K562 (cell line): ENCODE results near the gene PRKAR1B. TPM values are rescaled to one million over a fixed set of nuclear protein-coding genes. Genes with fewer than 3 reads are reported as not detected.

Experiments
- CBFA2T2 ChIP-seq: fragments of 450-650 bp; conservative IDR thresholded peaks from 2 replicates; pipeline ENCODE4 v1.6.1; 2017; ENCODE audit warnings: mild to moderate bottlenecking
- EGR1 ChIP-seq: fragments of 450-650 bp; conservative IDR thresholded peaks from 2 replicates; pipeline ENCODE4 v1.6.1; 2017; ENCODE audit warnings: mild to moderate bottlenecking
- LCOR ChIP-seq: sonication (generic); formaldehyde crosslinking; IDR thresholded peaks from 2 replicates; pipeline ENCODE4 v1.8.0; 2022; ENCODE audit warnings: mild to moderate bottlenecking, missing genetic modification reagents
- NFRKB ChIP-seq: fragments of 450-650 bp; IDR thresholded peaks from 2 replicates; pipeline ENCODE4 v1.6.1; 2016; ENCODE audit warnings: low read depth
- POLR2A ChIP-seq: fragments of 450-650 bp; conservative IDR thresholded peaks from 2 replicates; pipeline ENCODE4 v1.6.1; 2016
- POU5F1 ChIP-seq: fragments of 150-350 bp; IDR thresholded peaks from 2 replicates; pipeline ENCODE4 v1.6.1; 2014; ENCODE audit warnings: borderline replicate concordance, low read length, low read depth, mild to moderate bottlenecking; ENCODE audit not compliant: partially characterized antibody
- SIN3A ChIP-seq, 2 experiments: fragments of 150-350 bp in 1 of 2; IDR thresholded peaks; 2 replicates each; pipeline ENCODE4 v1.6.1; 2011 to 2016; ENCODE audit warnings: borderline replicate concordance in 2 of 2, low read depth in 2 of 2, low read length in 2 of 2, mild to moderate bottlenecking in 2 of 2, moderate library complexity in 2 of 2; ENCODE audit not compliant: control insufficient read depth in 1 of 2
- STAG1 ChIP-seq: sonication (generic); formaldehyde crosslinking; IDR thresholded peaks from 2 replicates; pipeline ENCODE4 v1.5.0; 2020; ENCODE audit warnings: missing genetic modification reagents, borderline replicate concordance
- TAL1 ChIP-seq: fragments of 450-650 bp; IDR thresholded peaks from 2 replicates; pipeline ENCODE4 v1.6.1; 2016; ENCODE audit warnings: mild to moderate bottlenecking
- ZNF263 ChIP-seq: sonication (generic); formaldehyde crosslinking; IDR thresholded peaks from 2 replicates; pipeline ENCODE4 v1.8.0; 2022; ENCODE audit warnings: mild to moderate bottlenecking, missing genetic modification reagents, borderline replicate concordance
- ZNF282 ChIP-seq: sonication (generic); formaldehyde crosslinking; IDR thresholded peaks from 2 replicates; pipeline ENCODE4 v1.8.1; 2023; ENCODE audit warnings: missing genetic modification reagents
- polyA plus RNA-seq, 8 experiments: library from polyadenylated mRNA; depleted of rRNA in 4 of 8; stranded (reverse) in 5 of 8; unstranded in 3 of 8; fragments of >200 nt; fragmentation: Nextera tagmentation in 2 of 8; fragmentation: Illumina TruSeq in 1 of 8; extraction: Ambion mirVana in 2 of 8; extraction: Trizol in 1 of 8; gene quantifications; 2 replicates each; pipeline versions ENCODE4 v1.2.1 to v1.2.3, GENCODE V29; 2011 to 2014; ENCODE audit warnings: inconsistent platforms in 1 of 8, missing spikeins in 1 of 8
- total RNA-seq, 7 experiments: library from RNA; depleted of rRNA in 6 of 7; stranded (reverse); fragments of >200 nt in 6 of 7; fragmentation: Illumina TruSeq in 2 of 7; extraction: Trizol in 2 of 7; gene quantifications; 2 replicates each; pipeline versions ENCODE4 v1.2.1 to v1.2.3, GENCODE V29; 2011 to 2021; ENCODE audit warnings: low replicate concordance in 1 of 7
- TF ChIP-seq, protein P1 (sequence below): fragments of 450-650 bp; formaldehyde crosslinking; IDR thresholded peaks from 2 replicates; pipeline ENCODE4 v1.4.0; 2020; ENCODE audit warnings: mild to moderate bottlenecking
- TF ChIP-seq, protein P2 (sequence below): sonication (generic); formaldehyde crosslinking; IDR thresholded peaks from 2 replicates; pipeline ENCODE4 v1.9.0; 2022; ENCODE audit warnings: mild to moderate bottlenecking, missing genetic modification reagents
- TF ChIP-seq, protein P3 (sequence below): sonication (generic); formaldehyde crosslinking; IDR thresholded peaks from 2 replicates; pipeline ENCODE4 v1.8.0; 2022; ENCODE audit warnings: missing genetic modification reagents, mild to moderate bottlenecking, moderate library complexity, borderline replicate concordance

Gene PRKAR1B
- total and polyA plus RNA-seq, 9 of the 15 experiments (the other 6 are each of a cell fraction or from before 2014, with no cell fraction given) = 0.99 to 30.5 (median 12.7) TPM

GRCh38 chr7:698515-699475 is 28.3 kb downstream of the PRKAR1B start (continued):
- TF ChIP-seq, protein P1, sequence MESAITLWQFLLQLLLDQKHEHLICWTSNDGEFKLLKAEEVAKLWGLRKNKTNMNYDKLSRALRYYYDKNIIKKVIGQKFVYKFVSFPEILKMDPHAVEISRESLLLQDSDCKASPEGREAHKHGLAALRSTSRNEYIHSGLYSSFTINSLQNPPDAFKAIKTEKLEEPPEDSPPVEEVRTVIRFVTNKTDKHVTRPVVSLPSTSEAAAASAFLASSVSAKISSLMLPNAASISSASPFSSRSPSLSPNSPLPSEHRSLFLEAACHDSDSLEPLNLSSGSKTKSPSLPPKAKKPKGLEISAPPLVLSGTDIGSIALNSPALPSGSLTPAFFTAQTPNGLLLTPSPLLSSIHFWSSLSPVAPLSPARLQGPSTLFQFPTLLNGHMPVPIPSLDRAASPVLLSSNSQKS (CRISPR knock-in tag) = no peak
- TF ChIP-seq, protein P2, sequence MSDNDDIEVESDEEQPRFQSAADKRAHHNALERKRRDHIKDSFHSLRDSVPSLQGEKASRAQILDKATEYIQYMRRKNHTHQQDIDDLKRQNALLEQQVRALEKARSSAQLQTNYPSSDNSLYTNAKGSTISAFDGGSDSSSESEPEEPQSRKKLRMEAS (CRISPR knock-in tag) = peak; percentile 53; the same call in 1 of the 2 replicates
- TF ChIP-seq CBFA2T2 = peak; percentile 57
- peak; percentile 45 for TF ChIP-seq EGR1
- no peak for TF ChIP-seq ZNF263
- TF ChIP-seq, protein P3, sequence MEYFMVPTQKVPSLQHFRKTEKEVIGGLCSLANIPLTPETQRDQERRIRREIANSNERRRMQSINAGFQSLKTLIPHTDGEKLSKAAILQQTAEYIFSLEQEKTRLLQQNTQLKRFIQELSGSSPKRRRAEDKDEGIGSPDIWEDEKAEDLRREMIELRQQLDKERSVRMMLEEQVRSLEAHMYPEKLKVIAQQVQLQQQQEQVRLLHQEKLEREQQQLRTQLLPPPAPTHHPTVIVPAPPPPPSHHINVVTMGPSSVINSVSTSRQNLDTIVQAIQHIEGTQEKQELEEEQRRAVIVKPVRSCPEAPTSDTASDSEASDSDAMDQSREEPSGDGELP = peak; percentile 85
- TF ChIP-seq POU5F1 = no peak
- no peak for TF ChIP-seq LCOR (CRISPR knock-in tag)
- TF ChIP-seq SIN3A (IDR thresholded peaks at IDR 0.05; ENCODE audit: borderline replicate concordance in 2 of 2, control insufficient read depth in 1 of 2, low read depth in 2 of 2, low read length in 2 of 2) = no peak
- TF ChIP-seq TAL1 = peak; percentile 30; the same call in 1 of the 2 replicates
- no peak for TF ChIP-seq POLR2A
- TF ChIP-seq STAG1 (CRISPR knock-in tag) = no peak
- TF ChIP-seq NFRKB = no peak
- TF ChIP-seq ZNF282 (CRISPR knock-in tag) = no peak
